NCI-H2107 treated with DMSO at 0.1 percent for 48 hours (cell line): ENCODE measurements around the gene CBL.

Experiments used
- DNase-seq: peaks from one replicate; lab custom pipeline; 2025; ENCODE audit not compliant: unreplicated experiment; lab: John Stamatoyannopoulos, UW

CBL gene

GRCh38 chr11:119324189-119324588 lies 118.0 kb downstream of the CBL start:
- peak; percentile 21 for DNase-seq

- no peak for DNase-seq
Measured at GRCh38 chr11:119329320-119329719, 123.2 kb downstream of the CBL start.

- DNase-seq: no peak
Measured at GRCh38 chr11:119330237-119330636, 124.1 kb downstream of the CBL start.

- no peak for DNase-seq
Measured at GRCh38 chr11:119332111-119332765, 126.1 kb downstream of the CBL start.

GRCh38 chr11:119334174-119334930 lies 128.2 kb downstream of the CBL start, which contains the start of gene RNF26:
Gene RNF26 (plus strand): TSS chr11:119334527. CDS start chr11:119335123, 596 bp downstream.
- peak; percentile 92 for DNase-seq

- DNase-seq: no peak
Measured at GRCh38 chr11:119335091-119335654, 129.0 kb downstream of the CBL start.

- DNase-seq: no peak
Measured at GRCh38 chr11:119335655-119336543, 129.8 kb downstream of the CBL start.

GRCh38 chr11:119336744-119337469 lies 130.8 kb downstream of the CBL start:
- DNase-seq: no peak

- no peak for DNase-seq
Measured at GRCh38 chr11:119337581-119338317, 131.6 kb downstream of the CBL start.

GRCh38 chr11:119338318-119338890 lies 132.3 kb downstream of the CBL start:
- peak; percentile 37 for DNase-seq

- DNase-seq: no peak
Measured at GRCh38 chr11:119338965-119339588, 132.9 kb downstream of the CBL start.

GRCh38 chr11:119339589-119340334 lies 133.6 kb downstream of the CBL start:
- DNase-seq: no peak

GRCh38 chr11:119340335-119341221 lies 134.4 kb downstream of the CBL start, which contains the start of gene C1QTNF5:
Gene C1QTNF5 (minus strand): TSS chr11:119340883. CDS start chr11:119340397, 486 bp downstream.
- no peak for DNase-seq

GRCh38 chr11:119341222-119342022 lies 135.3 kb downstream of the CBL start:
- DNase-seq: no peak

- DNase-seq: no peak
Measured at GRCh38 chr11:119342023-119342300, 135.8 kb downstream of the CBL start.

GRCh38 chr11:119342362-119343130 lies 136.4 kb downstream of the CBL start:
- no peak for DNase-seq
